H54 (cell line): Measurements from ENCODE around the gene GLT6D1.
"Not testable (repeated sequence)": the region's sequence is repeated elsewhere in the genome, so short reads cannot be mapped to it uniquely, and the experiment has no call there.

Experiments used
- DNase-seq: peaks from one replicate; pipeline ENCODE4 v3.0.0; 2011; ENCODE audit warnings: low spot score, mixed read lengths; ENCODE audit not compliant: insufficient read length
- FAIRE-seq: peaks from 3 replicates; lab custom pipeline; 2011; peaks lifted over from hg19 to GRCh38; lab: Jason Lieb, UNC
- POLR2A ChIP-seq: IDR thresholded peaks from 2 replicates; pipeline ENCODE4 v1.6.1; 2011; ENCODE audit warnings: low read depth, mild to moderate bottlenecking, low read length

The GLT6D1 gene

DNA sequence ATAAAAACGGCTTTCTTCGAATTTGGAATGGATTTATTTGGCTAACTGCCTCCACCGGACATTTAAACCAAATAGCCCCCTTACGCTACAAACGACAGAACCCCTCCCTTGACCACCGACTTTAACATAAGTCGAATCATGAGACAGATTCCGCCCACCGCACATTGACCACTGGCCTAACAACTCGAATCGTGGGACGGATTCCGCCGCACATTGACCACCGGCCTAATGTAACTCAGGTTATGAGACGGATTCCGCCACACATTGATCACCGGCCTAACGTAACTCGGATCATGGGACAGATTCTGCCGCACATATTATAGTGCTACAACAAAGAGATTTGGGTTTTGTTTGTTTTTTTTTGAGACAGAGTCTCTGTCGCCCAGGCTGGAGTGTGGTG is 21.1 kb upstream of the GLT6D1 start:
- no peak for TF ChIP-seq POLR2A
- FAIRE-seq (no peak), DNase-seq (no peak)

- FAIRE-seq (no peak), DNase-seq (no peak)
- TF ChIP-seq POLR2A = no peak
Observed at GRCh38 chr9:135659252-135659651, 19.9 kb upstream of the GLT6D1 start.

DNA sequence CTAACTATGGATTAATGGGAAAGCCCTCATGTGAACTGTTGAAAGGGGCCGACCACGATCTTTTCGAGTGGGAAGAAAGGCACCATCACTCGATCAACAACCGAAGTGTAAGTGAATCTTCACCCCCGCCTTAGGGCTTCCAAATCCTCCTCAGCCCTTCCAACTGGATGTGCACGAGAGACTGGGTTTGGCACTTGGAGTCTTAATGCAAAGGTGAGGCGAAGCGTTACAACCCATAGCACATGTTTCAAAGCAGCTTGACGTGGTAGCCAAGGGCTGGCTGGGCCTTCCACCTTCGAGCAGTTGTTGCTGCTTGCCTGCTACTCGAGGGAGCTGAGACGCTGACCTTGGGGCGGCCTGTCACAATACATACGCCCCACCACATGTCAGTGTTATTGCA is 18.1 kb upstream of the GLT6D1 start:
- FAIRE-seq = no peak
- DNase-seq = no peak
- TF ChIP-seq POLR2A = no peak

GRCh38 chr9:135655317-135655716 is 16.0 kb upstream of the GLT6D1 start:
- TF ChIP-seq POLR2A = no peak
- DNase-seq = no peak
- no peak for FAIRE-seq

DNA sequence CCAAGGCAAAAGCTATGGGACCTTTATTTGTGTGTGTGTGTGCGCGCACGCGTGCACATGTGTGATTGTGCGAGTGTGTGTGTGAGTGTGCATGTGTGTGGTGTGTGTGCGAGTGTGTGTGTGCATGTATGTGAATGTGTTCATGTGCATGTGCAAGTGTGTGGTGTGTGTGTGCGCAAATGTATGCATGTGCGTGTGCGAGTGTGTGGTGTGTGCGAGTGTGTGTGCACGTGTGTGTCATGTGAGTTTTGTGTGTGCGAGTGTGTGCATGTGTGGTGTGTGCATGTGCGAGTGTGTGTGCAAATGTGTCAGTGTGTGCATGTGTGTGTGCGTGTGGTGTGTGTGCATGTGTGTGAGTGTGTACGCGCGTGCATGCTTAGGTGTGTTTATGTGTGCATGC is 11.1 kb upstream of the GLT6D1 start:
- TF ChIP-seq POLR2A = 0 out of 2 replicates have a peak, but pooled peaks have one; percentile 9
- peak; percentile 33 for FAIRE-seq

GRCh38 chr9:135649508-135649907 is 10.2 kb upstream of the GLT6D1 start:
- FAIRE-seq (no peak), DNase-seq (no peak)
- TF ChIP-seq POLR2A = no peak

More for the DNA sequence above, 11.1 kb upstream of the GLT6D1 start:
- DNase-seq = no peak

GRCh38 chr9:135648494-135649410 is 9.4 kb upstream of the GLT6D1 start:
- TF ChIP-seq POLR2A = no peak
- FAIRE-seq (no peak), DNase-seq (no peak)

GRCh38 chr9:135647884-135648283 is 8.5 kb upstream of the GLT6D1 start:
- no peak for DNase-seq
- TF ChIP-seq POLR2A = no peak
- FAIRE-seq = no peak

- DNase-seq (no peak), FAIRE-seq (no peak)
- no peak for TF ChIP-seq POLR2A
Observed at GRCh38 chr9:135644631-135645218, 5.4 kb upstream of the GLT6D1 start.

GRCh38 chr9:135641745-135642144 is 2.4 kb upstream of the GLT6D1 start:
- FAIRE-seq = no peak

DNA sequence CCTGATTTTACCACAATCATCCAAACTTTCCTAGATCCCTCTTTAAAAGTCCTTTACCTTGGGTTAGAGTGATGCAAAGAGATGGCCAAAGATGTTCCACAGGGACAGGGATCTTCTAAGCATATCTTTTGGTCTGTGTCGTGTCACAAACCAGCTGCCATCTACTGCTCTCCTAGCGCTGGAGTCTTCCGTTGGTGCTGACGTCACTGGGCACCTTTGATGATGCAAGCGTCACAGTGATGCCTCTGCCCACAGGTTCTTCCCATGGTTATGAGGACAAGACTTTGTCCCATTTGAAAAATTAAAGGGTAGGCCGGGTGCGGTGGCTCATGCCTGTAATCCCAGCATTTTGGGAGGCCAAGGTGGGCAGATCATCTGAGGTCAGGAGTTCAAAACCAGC is 1.7 kb upstream of the GLT6D1 start:
- DNase-seq (no peak), FAIRE-seq (no peak)
- TF ChIP-seq POLR2A = no peak

More at GRCh38 chr9:135641745-135642144, 2.4 kb upstream of the GLT6D1 start:
- no peak for TF ChIP-seq POLR2A
- no peak for DNase-seq

DNA sequence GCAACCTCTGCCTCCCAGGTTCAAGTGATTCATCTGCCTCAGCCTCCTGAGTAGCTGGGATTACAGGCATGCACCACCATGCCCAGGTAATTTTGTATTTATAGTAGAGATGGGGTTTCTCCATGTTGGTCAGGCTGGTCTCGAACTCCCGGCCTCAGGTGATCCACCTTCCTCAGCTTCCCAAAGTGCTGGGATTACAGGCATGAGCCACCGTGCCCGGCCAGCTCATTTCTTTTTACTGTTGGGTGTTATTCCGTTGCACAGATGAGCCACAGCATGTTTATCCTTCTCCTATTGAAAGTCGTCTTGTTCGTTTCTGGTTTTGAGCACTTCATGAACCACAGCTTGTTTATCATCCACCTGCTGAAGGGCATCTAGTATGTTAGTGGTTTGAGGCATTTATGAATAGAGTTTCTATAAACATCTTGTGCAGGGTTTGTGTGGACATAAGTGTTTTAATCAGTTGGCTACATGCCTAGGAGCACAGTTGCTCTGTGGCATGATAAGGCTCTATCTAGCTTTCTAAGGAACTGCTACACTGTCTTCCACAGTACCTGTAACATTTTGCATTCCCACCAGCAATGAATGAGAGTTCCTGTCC is 2.3 kb downstream of the GLT6D1 start:
- DNase-seq, FAIRE-seq: not testable (repeated sequence)

DNA sequence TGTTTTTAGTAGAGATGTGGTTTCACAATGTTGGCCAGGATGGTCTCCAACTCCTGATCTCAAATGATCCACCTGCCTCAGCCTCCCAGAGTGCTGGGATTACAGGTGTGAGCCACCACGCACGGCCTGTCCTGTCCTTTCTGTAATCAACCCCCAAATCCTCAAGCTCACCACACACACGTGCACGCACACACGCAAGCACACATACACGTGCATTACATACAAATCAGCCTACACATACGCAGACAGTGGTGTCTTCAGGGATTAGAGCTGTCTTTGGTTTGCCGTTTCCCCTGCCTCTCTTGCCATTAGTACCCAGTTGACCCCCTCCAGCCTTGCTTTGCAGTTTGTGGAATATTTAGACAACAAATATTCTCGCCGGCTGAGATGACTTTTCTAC is 6.5 kb downstream of the GLT6D1 start:
- no peak for TF ChIP-seq POLR2A
- DNase-seq (no peak), FAIRE-seq (no peak)

DNA sequence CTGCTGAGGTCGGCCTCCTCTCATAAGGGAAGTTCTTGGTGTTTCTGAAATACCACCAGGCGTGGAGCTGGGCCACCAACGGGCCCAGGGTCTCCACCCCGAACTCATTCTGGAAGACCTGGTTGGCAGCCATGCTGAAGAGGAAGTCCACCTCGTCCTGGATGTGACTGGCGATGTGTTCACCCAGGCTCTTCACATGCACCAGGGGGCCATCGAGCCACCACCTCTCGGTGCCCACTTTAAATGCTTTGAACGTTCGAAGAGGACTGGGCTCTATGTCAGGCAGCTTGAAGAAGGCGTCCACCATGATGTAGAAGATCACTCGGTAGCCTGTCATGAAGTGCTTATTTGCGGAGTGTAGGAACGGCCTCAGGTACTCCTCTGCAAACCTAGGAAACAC is 15.1 kb downstream of the GLT6D1 start:
- FAIRE-seq (no peak), DNase-seq (no peak)
- TF ChIP-seq POLR2A = no peak
